ENCODE results near the gene BAHCC1.
A peak's percentile ranks its signal among the peaks of the same experiment; 100 is the strongest.

BAHCC1 gene

DNA sequence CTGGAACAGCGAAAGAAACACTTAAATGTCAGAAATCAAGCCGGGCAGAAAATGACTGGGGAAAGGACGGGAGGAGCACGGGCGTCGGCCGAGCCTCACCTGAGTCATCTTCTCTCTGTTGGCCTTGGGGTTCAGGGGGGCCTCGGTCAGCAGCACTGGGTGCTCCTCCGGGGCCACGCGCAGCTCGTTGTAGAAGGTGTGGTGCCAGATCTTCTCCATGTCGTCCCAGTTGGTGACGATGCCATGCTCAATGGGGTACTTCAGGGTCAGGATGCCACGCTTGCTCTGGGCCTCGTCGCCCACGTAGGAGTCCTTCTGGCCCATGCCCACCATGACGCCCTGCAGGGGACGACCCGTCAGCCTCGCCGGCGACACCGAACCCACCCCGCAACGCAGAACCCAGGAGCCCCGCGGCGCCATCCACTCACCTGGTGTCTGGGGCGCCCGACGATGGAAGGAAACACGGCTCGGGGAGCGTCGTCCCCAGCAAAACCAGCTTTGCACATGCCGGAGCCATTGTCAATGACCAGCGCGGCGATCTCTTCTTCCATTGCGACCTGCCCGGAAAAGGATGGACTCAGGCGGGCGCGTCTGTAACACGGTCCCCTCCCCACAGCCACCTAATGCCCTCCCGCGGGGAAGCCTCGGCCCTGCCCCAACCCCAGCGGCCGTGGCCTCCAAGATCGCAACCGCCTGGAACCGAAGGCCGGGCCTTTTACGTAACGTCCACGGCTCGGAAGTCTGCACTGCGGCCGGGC is 116.7 kb downstream of the BAHCC1 start:
- TF ChIP-seq CTCF (IDR thresholded peaks at IDR 0.05; ENCODE audit: low read depth, low read length, missing control alignments), result no peak
- in situ Hi-C loops (cut with HindIII; ENCODE audit: low pct_ligation_motif_present, low sequenced_read_pairs), result loop anchor here (10.0 kb wide), 1 partner anchor 107 kb away; no protein-coding TSS in a partner anchor
- Histone ChIP-seq H3K27me3 (replicated peaks) (no peaks in the 10 kb centered on the region), H3K27ac (peak overlapping the region; percentile 96), H3K4me3 (ENCODE audit: low read depth, low read length) (peak overlapping the region; percentile 97), H3K36me3 (replicated peaks) (peaks cover 40% of the 10 kb centered on the region)
- no peak for DNase-seq

DNA sequence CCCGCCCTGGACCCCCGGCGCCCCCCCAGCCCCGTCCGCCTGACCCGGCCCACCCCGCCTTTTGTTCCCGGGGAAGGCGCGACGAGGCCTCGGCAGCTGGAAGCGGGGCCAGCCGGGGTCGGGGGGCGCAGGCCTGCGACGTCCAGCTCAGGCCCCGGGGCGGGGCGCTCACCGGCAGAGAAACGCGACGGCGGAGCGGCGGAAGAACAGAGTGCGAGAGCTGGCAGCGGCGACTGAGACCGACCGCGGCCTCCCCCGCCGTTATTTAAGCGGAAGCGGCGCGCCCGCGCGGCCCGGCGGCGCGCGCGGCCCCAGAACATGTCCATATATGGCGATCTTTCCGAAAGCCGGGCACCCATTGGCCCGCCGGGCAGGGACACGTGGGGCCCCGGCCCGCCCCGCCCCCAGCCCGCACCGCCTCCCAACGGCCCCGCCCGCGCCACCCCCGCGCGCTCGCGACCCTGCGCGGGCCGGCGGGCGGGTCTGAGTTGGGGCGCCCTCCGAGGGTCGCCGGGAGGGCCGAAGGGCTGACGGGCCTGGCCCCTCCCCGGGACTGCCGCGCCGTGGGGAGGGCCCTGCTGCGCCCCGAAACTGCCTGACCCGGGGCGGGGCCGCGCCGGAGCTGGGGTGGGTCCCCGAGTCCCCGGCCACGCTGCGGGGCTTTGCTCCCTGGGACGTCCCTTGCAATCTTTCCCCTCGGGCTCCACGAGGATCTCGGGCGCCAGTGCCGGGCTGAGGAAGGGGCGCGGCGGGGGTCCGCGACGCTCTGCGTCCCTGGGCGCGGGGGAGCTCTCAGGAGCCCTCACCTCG is 117.5 kb downstream of the BAHCC1 start, which contains the start of gene ACTG1:
TSS of gene ACTG1 (minus strand) at position 238 of the 810 bp plus-strand sequence. CDS start 445 bp downstream, outside the sequence.
- Histone ChIP-seq H3K27me3 (replicated peaks) (no peaks in the 10 kb centered on the region), H3K27ac (peak within 1 kb of the TSS; percentile 96), H3K4me3 (ENCODE audit: low read depth, low read length) (peak within 1 kb of the TSS; percentile 97), H3K36me3 (replicated peaks) (peaks cover 40% of the 10 kb centered on the region)
- in situ Hi-C loops (cut with HindIII; ENCODE audit: low pct_ligation_motif_present, low sequenced_read_pairs), result loop anchor here (10.0 kb wide), 1 partner anchor 108 kb away; no protein-coding TSS in a partner anchor
- no peak for TF ChIP-seq CTCF (IDR thresholded peaks at IDR 0.05; ENCODE audit: low read depth, low read length, missing control alignments)
- DNase-seq, result peak; percentile 87

DNA sequence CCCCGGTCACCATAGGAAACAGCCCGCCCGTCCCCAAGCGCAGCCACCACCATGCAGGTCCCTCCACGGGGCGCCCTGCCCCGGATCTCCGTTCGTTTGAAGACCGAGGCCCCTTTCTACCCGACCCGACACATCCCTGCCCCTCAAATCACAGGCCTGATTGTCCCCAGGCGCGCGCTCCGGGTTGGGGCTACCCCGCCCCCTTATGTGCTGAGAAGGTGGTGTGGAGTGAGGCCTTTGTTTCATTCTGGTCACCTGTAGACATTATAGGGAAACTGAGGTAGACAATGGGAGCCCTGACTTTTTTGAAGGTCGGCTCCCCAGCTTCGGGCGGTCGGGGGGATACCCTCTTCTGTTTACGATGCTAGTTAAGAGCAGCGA is 118.1 kb downstream of the BAHCC1 start:
- no peaks in the 10 kb centered on the region for H3K27me3 ChIP-seq (replicated peaks)
- peaks cover 39% of the 10 kb centered on the region for H3K36me3 ChIP-seq (replicated peaks)
- H3K4me3 ChIP-seq (ENCODE audit: low read depth, low read length), result peak overlapping the region; percentile 57
- in situ Hi-C loops (cut with HindIII; ENCODE audit: low pct_ligation_motif_present, low sequenced_read_pairs), result loop anchor here (10.0 kb wide), 1 partner anchor 109 kb away; no protein-coding TSS in a partner anchor
- peak overlapping the region; percentile 96 for H3K27ac ChIP-seq
- no peak for TF ChIP-seq CTCF (IDR thresholded peaks at IDR 0.05; ENCODE audit: low read depth, low read length, missing control alignments)
- no peak for DNase-seq

GRCh38 chr17:81513753-81514488 is 118.7 kb downstream of the BAHCC1 start:
- in situ Hi-C loops (cut with HindIII; ENCODE audit: low pct_ligation_motif_present, low sequenced_read_pairs), result loop anchor here (10.0 kb wide), 1 partner anchor 109 kb away; no protein-coding TSS in a partner anchor
- H3K27me3 ChIP-seq (replicated peaks), result no peaks in the 10 kb centered on the region
- H3K27ac ChIP-seq, result peak overlapping the region; percentile 96
- peaks cover 34% of the 10 kb centered on the region for H3K36me3 ChIP-seq (replicated peaks)
- TF ChIP-seq CTCF (IDR thresholded peaks at IDR 0.05; ENCODE audit: low read depth, low read length, missing control alignments), result no peak
- peak; percentile 63 for DNase-seq
- H3K4me3 ChIP-seq (ENCODE audit: low read depth, low read length), result peak overlapping the region; percentile 57

GRCh38 chr17:81514489-81514738 is 119.2 kb downstream of the BAHCC1 start:
- in situ Hi-C loops (cut with HindIII; ENCODE audit: low pct_ligation_motif_present, low sequenced_read_pairs), result loop anchor here (10.0 kb wide), 1 partner anchor 110 kb away; no protein-coding TSS in a partner anchor
- H3K27ac ChIP-seq, result peak overlapping the region; percentile 96
- H3K36me3 ChIP-seq (replicated peaks), result peaks cover 29% of the 10 kb centered on the region
- TF ChIP-seq CTCF (IDR thresholded peaks at IDR 0.05; ENCODE audit: low read depth, low read length, missing control alignments), result no peak
- H3K4me3 ChIP-seq (ENCODE audit: low read depth, low read length), result peak overlapping the region; percentile 57
- no peak for DNase-seq
- H3K27me3 ChIP-seq (replicated peaks), result no peaks in the 10 kb centered on the region
